GM12878 (cell line): ENCODE data around the gene EPO. TPM values are rescaled to one million over a fixed set of nuclear protein-coding genes. Genes with fewer than 3 reads are reported as not detected.

ENCODE experiments used
- ATAC-seq: fragments of 200-7000 bp; cut with Tn5 transposase; 3 replicates; pipeline ENCODE4 v1.9.1; 2020; ENCODE audit warnings: mild to moderate bottlenecking, moderate library complexity
- BruUV-seq: library from RNA; stranded (reverse); fragments of 400-500 nt; replicated peaks from 2 replicates; lab custom pipeline; 2021; lab: Mats Ljungman, UMichigan
- CTCF ChIA-PET: fragments of 300-600 bp; sonication (Branson Sonifier 250); formaldehyde crosslinking; extraction: SDS; loops from one replicate; lab custom pipeline; 2021; ENCODE audit warnings: inconsistent platforms; lab: Yijun Ruan, JAX
- POLR2A ChIA-PET: fragments of 350-600 bp; formaldehyde crosslinking; extraction: SDS; loops from one replicate; lab custom pipeline; 2021; ENCODE audit warnings: inconsistent platforms; lab: Charles Lee
- RAD21 ChIA-PET: fragments of 300-600 bp; sonication (Branson Sonifier 250); formaldehyde crosslinking; loops from one replicate; lab custom pipeline; 2023; ENCODE audit warnings: antibody characterized with exemption; ENCODE audit not compliant: unreplicated experiment; lab: Charles Lee
- SMC1A ChIA-PET: fragments of 300-600 bp; sonication (Branson Sonifier 250); formaldehyde crosslinking; loops from one replicate; lab custom pipeline; 2023; ENCODE audit not compliant: unreplicated experiment, uncharacterized antibody; lab: Charles Lee
- DNase-seq: peaks from one replicate; pipeline ENCODE4 v3.0.0-alpha.2; 2011; ENCODE audit warnings: low read depth, low spot score
- FAIRE-seq: peaks from 3 replicates; lab custom pipeline; 2011; peaks lifted over from hg19 to GRCh38; lab: Jason Lieb, UNC
- H2AFZ ChIP-seq: 2 replicates; pipeline ENCODE4 v1.6.0; 2011; ENCODE audit warnings: low read depth, low read length, control low read depth; ENCODE audit not compliant: control insufficient read depth
- H3K27ac ChIP-seq: 2 replicates; pipeline ENCODE4 v1.5.1; 2011; ENCODE audit warnings: control low read depth; ENCODE audit not compliant: control insufficient read depth, insufficient read depth
- H3K27me3 ChIP-seq, 2 experiments: replicated peaks in 1 of 2; 2 replicates each; pipeline versions ENCODE4 v1.6.0 to v1.6.1; 2011; ENCODE audit warnings: low read length in 1 of 2; ENCODE audit not compliant: control insufficient read depth in 2 of 2, insufficient read depth in 2 of 2
- H3K36me3 ChIP-seq, 2 experiments: 2 replicates each; pipeline ENCODE4 v1.5.1; 2011; ENCODE audit warnings: low read length in 1 of 2; ENCODE audit not compliant: control insufficient read depth in 2 of 2, insufficient read depth in 2 of 2
- H3K4me1 ChIP-seq: 2 replicates; pipeline ENCODE4 v1.6.1; 2011; ENCODE audit warnings: mild to moderate bottlenecking, low read length, moderate library complexity, mixed read lengths; ENCODE audit not compliant: control insufficient read depth, insufficient read depth
- H3K4me2 ChIP-seq: 2 replicates; pipeline ENCODE4 v1.6.0; 2011; ENCODE audit warnings: control low read depth; ENCODE audit not compliant: control insufficient read depth, insufficient read depth
- H3K4me3 ChIP-seq: fragments of 200-600 bp; sonication (generic); 2 replicates; pipeline ENCODE4 v1.5.1; 2016
- H3K79me2 ChIP-seq: 2 replicates; pipeline ENCODE4 v1.6.0; 2011; ENCODE audit warnings: low read length; ENCODE audit not compliant: control insufficient read depth, insufficient read depth
- H3K9ac ChIP-seq: 2 replicates; pipeline ENCODE4 v1.8.0; 2011; ENCODE audit warnings: low read length, control low read depth, mixed read lengths; ENCODE audit not compliant: control insufficient read depth, insufficient read depth
- H3K9me3 ChIP-seq: replicated peaks from 3 replicates; pipeline ENCODE4 v1.5.1; 2011; ENCODE audit warnings: mild to moderate bottlenecking, low read length; ENCODE audit not compliant: control insufficient read depth, insufficient read depth
- H4K20me1 ChIP-seq: 2 replicates; pipeline ENCODE4 v1.6.0; 2011; ENCODE audit not compliant: control insufficient read depth, insufficient read depth
- ASH2L ChIP-seq: fragments of 300-600, 200-600 bp; sonication (generic); IDR thresholded peaks from 2 replicates; pipeline ENCODE4 v1.6.1; 2017; ENCODE audit warnings: low read depth, mild to moderate bottlenecking, borderline replicate concordance
- ATF7 ChIP-seq: fragments of 450-650 bp; IDR thresholded peaks from 2 replicates; pipeline ENCODE4 v1.6.1; 2016; ENCODE audit warnings: low read depth, mild to moderate bottlenecking
- CBX3 ChIP-seq: fragments of 200-600 bp; sonication (generic); IDR thresholded peaks from 2 replicates; pipeline ENCODE4 v1.6.1; 2016; ENCODE audit warnings: low read depth, borderline replicate concordance
- CHD4 ChIP-seq: fragments of 200-600 bp; sonication (generic); IDR thresholded peaks from 2 replicates; pipeline ENCODE4 v1.6.1; 2016; ENCODE audit warnings: mild to moderate bottlenecking
- EED ChIP-seq: sonication (generic); IDR thresholded peaks from 2 replicates; pipeline ENCODE4 v1.6.1; 2016; ENCODE audit warnings: antibody characterized with exemption, low read depth
- ETV6 ChIP-seq, 2 experiments: fragments of 450-650 bp in 1 of 2; IDR thresholded peaks in 1 of 2; conservative IDR thresholded peaks in 1 of 2; 2 replicates each; pipeline ENCODE4 v1.6.1; 2014; ENCODE audit warnings: antibody characterized with exemption in 1 of 2, borderline replicate concordance in 1 of 2, low read depth in 1 of 2, mild to moderate bottlenecking in 1 of 2, moderate library complexity in 1 of 2
- KLF5 ChIP-seq: fragments of 450-650 bp; IDR thresholded peaks from 2 replicates; pipeline ENCODE4 v1.6.1; 2014; ENCODE audit warnings: mild to moderate bottlenecking; ENCODE audit not compliant: partially characterized antibody
- MEF2A ChIP-seq: IDR thresholded peaks from 2 replicates; pipeline ENCODE4 v1.6.1; 2011; ENCODE audit warnings: low read depth, mild to moderate bottlenecking, low read length, moderate library complexity; ENCODE audit not compliant: insufficient read depth
- SIX5 ChIP-seq: IDR thresholded peaks from 2 replicates; pipeline ENCODE4 v1.6.1; 2011; ENCODE audit warnings: mild to moderate bottlenecking, low read depth, low read length, moderate library complexity; ENCODE audit not compliant: severe bottlenecking
- STAT1 ChIP-seq: fragments of 450-650 bp; conservative IDR thresholded peaks from 2 replicates; pipeline ENCODE4 v1.6.1; 2014; ENCODE audit warnings: antibody characterized with exemption, mild to moderate bottlenecking
- TARDBP ChIP-seq: IDR thresholded peaks from 2 replicates; pipeline ENCODE4 v1.6.1; 2016; ENCODE audit warnings: borderline replicate concordance
- WRNIP1 ChIP-seq: IDR thresholded peaks from 2 replicates; pipeline ENCODE4 v1.6.1; 2011; ENCODE audit warnings: low read depth, low read length, improper control_type of control experiment, borderline replicate concordance
- YBX1 ChIP-seq: fragments of 450-650 bp; IDR thresholded peaks from 2 replicates; pipeline ENCODE4 v1.6.1; 2016; ENCODE audit warnings: antibody characterized with exemption
- ZNF217 ChIP-seq: fragments of 450-650 bp; IDR thresholded peaks from 2 replicates; pipeline ENCODE4 v1.6.1; 2017; ENCODE audit warnings: antibody characterized with exemption, mild to moderate bottlenecking
- WGBS: methylation state at CpG from one replicate; pipeline ENCODE4 v1.1.6; 2016; ENCODE audit warnings: low lambda C conversion rate; ENCODE audit not compliant: insufficient replicate concordance, insufficient coverage; ENCODE audit errors: missing lambda C conversion rate; 5-methylcytosine and 5-hydroxymethylcytosine counted together
- in situ Hi-C: fragments of 300-500 bp; cut with MboI; formaldehyde crosslinking; loops from 9 replicates; pipeline ENCODE4 v1.14.3; 2018; ENCODE audit warnings: mixed read lengths
- intact Hi-C: fragments of 100-400 bp; cut with micrococcal nuclease; formaldehyde crosslinking; loops from one replicate; pipeline ENCODE4 v1.14.2; 2022; ENCODE audit not compliant: unreplicated experiment
- polyA plus RNA-seq, 11 experiments: library from polyadenylated mRNA; depleted of rRNA in 4 of 11; unstranded in 6 of 11; stranded (reverse) in 5 of 11; fragments of >200 nt; fragmentation: Nextera tagmentation in 4 of 11; fragmentation: Illumina TruSeq in 1 of 11; extraction: Ambion mirVana in 4 of 11; extraction: Trizol in 1 of 11; gene quantifications; 1 replicate in 1 of 11; 2 replicates in 10 of 11; pipeline versions ENCODE4 v1.2.1 to v1.2.3, GENCODE V29; 2011 to 2016; ENCODE audit warnings: inconsistent platforms in 2 of 11, missing spikeins in 2 of 11, low read depth in 1 of 11
- total RNA-seq, 4 experiments: library from RNA; depleted of rRNA in 3 of 4; stranded (reverse); fragments of >200 nt in 3 of 4; fragmentation: Illumina TruSeq in 1 of 4; extraction: Trizol in 1 of 4; gene quantifications; 2 replicates each; pipeline versions ENCODE4 v1.2.1 to v1.2.3, GENCODE V29; 2013 to 2021
- TF ChIP-seq, protein P1 (sequence below), 3 experiments: IDR thresholded peaks in 2 of 3; conservative IDR thresholded peaks in 1 of 3; 2 replicates each; pipeline ENCODE4 v1.5.1; 2011; ENCODE audit warnings: low read depth in 3 of 3, low read length in 3 of 3, mild to moderate bottlenecking in 3 of 3, control low read depth in 2 of 3, moderate library complexity in 2 of 3, inconsistent platforms in 1 of 3, mixed read lengths in 1 of 3; ENCODE audit not compliant: control insufficient read depth in 2 of 3, insufficient read depth in 1 of 3; ENCODE audit errors: extremely low read depth in 1 of 3
- TF ChIP-seq, protein P2 (sequence below): fragments of 450-650 bp; formaldehyde crosslinking; IDR thresholded peaks from 2 replicates; pipeline ENCODE4 v1.4.0; 2020; ENCODE audit warnings: mild to moderate bottlenecking, moderate library complexity

Gene EPO
- total and polyA plus RNA-seq, 10 of the 15 experiments (the other 5 are each of a cell fraction or from before 2014, with no cell fraction given): 0.06 to 0.19 TPM; not detected in 8

DNA sequence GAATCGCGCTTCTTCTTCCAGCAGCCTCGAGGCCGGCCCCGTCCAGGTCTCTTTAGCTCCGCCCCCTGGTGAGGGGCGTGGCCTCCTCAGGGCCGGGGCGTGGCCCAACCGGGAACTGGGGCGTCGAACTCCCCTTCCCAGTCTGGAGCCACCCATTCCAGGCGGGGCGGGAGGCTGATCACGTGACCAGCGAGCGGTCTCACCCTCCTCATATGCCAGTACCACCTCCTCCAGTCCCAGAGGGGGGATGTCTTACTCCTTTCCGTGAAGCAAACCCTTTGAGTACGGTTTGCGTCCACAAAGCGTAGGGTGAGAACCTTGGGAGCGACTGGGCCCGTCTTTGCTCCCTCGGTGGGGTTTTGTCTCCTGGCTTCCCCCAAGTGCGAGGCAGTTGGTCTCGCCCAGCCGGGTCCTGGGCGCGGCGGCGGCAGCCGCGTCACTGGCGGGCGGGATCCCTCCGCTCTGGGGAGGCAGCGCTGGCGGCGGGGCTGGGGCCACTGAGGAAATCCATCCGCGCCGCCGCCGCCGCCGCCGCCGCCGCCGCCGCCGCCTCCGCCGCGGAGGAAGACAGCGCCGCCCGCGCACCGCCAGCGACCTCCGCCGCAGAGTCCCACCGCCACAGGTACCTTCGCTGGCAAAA, 46.8 kb upstream of the EPO start, which contains the start of gene GNB2:
TSS of gene GNB2 (plus strand) at position 439 of the 640 bp plus-strand sequence. CDS start 2,526 bp downstream, outside the sequence.
- ChIA-PET CTCF (interaction anchor here (0.9 to 1.3 kb wide), 5 partner anchors 16 to 39 kb away, joined by 3 to 6 read pairs (median 4); partner anchors contain the start of gene POP7), POLR2A (interaction anchor here (0.7 to 1.3 kb wide), 4 partner anchors 61 to 118 kb away, joined by 3 to 6 read pairs (median 4); partner anchors contain the start of genes FBXO24 and MOSPD3), SMC1A (interaction anchor here (0.6 to 1.0 kb wide), 4 partner anchors 9 to 244 kb away, joined by 3 read pairs; partner anchors contain the start of gene MOSPD3), RAD21 (interaction anchor here (0.7 to 1.0 kb wide), 2 partner anchors 32 to 60 kb away, joined by 3 to 7 read pairs; partner anchors contain the start of gene POP7)
- H3K27ac ChIP-seq: peak within 1 kb of the TSS; percentile 92
- H3K9ac ChIP-seq: peak within 1 kb of the TSS; percentile 94
- peak within 1 kb of the TSS; percentile 72 for H3K4me2 ChIP-seq
- FAIRE-seq (peak; percentile 99), ATAC-seq (peak; percentile 72), DNase-seq (peak; percentile 95)
- H3K9me3 ChIP-seq: no peaks in the 10 kb centered on the region
- intact Hi-C loops (loop anchor here (2.0 kb wide), 1 partner anchor 61 kb away; the partner anchor contains the start of gene MOSPD3), in situ Hi-C loops (no loop called here)
- WGBS: 1% methylated on average over 35 of the region's 65 CpGs
- no peaks in the 10 kb centered on the region; the same call in 1 of the 2 replicates for H3K4me1 ChIP-seq
- peak within 1 kb of the TSS; percentile 98 for H3K4me3 ChIP-seq
- H4K20me1 ChIP-seq: 0 out of 2 replicates have a peak, but pooled peaks cover 3% of the 10 kb centered on the region
- H3K79me2 ChIP-seq: peaks cover 24% of the 10 kb centered on the region
- BruUV-seq: no TSS peak
- H3K27me3 ChIP-seq: no peaks in the 10 kb centered on the region
- peaks cover 4 to 17% of the 10 kb centered on the region in 2 experiments; a peak in 2 of 4 replicates for H3K36me3 ChIP-seq
- peak within 1 kb of the TSS; percentile 98 for H2AFZ ChIP-seq
- TF ChIP-seq ATF7: peak; percentile 100
- 0 out of 2 replicates have a peak, but pooled peaks have one; percentile 57 for TF ChIP-seq MEF2A
- TF ChIP-seq, protein P1, sequence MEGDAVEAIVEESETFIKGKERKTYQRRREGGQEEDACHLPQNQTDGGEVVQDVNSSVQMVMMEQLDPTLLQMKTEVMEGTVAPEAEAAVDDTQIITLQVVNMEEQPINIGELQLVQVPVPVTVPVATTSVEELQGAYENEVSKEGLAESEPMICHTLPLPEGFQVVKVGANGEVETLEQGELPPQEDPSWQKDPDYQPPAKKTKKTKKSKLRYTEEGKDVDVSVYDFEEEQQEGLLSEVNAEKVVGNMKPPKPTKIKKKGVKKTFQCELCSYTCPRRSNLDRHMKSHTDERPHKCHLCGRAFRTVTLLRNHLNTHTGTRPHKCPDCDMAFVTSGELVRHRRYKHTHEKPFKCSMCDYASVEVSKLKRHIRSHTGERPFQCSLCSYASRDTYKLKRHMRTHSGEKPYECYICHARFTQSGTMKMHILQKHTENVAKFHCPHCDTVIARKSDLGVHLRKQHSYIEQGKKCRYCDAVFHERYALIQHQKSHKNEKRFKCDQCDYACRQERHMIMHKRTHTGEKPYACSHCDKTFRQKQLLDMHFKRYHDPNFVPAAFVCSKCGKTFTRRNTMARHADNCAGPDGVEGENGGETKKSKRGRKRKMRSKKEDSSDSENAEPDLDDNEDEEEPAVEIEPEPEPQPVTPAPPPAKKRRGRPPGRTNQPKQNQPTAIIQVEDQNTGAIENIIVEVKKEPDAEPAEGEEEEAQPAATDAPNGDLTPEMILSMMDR (IDR thresholded peaks at IDR 0.05 in 2 of 3, conservative IDR thresholded peaks at IDR 0.05 in 1 of 3; ENCODE audit: control insufficient read depth in 2 of 3, extremely low read depth in 1 of 3, insufficient read depth in 1 of 3, low read depth in 3 of 3, low read length in 3 of 3): no peak
- peak; percentile 72 for TF ChIP-seq TARDBP
- TF ChIP-seq WRNIP1: 0 out of 2 replicates have a peak, but pooled peaks have one; percentile 86
- TF ChIP-seq, protein P2, sequence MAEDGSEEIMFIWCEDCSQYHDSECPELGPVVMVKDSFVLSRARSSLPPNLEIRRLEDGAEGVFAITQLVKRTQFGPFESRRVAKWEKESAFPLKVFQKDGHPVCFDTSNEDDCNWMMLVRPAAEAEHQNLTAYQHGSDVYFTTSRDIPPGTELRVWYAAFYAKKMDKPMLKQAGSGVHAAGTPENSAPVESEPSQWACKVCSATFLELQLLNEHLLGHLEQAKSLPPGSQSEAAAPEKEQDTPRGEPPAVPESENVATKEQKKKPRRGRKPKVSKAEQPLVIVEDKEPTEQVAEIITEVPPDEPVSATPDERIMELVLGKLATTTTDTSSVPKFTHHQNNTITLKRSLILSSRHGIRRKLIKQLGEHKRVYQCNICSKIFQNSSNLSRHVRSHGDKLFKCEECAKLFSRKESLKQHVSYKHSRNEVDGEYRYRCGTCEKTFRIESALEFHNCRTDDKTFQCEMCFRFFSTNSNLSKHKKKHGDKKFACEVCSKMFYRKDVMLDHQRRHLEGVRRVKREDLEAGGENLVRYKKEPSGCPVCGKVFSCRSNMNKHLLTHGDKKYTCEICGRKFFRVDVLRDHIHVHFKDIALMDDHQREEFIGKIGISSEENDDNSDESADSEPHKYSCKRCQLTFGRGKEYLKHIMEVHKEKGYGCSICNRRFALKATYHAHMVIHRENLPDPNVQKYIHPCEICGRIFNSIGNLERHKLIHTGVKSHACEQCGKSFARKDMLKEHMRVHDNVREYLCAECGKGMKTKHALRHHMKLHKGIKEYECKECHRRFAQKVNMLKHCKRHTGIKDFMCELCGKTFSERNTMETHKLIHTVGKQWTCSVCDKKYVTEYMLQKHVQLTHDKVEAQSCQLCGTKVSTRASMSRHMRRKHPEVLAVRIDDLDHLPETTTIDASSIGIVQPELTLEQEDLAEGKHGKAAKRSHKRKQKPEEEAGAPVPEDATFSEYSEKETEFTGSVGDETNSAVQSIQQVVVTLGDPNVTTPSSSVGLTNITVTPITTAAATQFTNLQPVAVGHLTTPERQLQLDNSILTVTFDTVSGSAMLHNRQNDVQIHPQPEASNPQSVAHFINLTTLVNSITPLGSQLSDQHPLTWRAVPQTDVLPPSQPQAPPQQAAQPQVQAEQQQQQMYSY (CRISPR knock-in tag): peak; percentile 94
- TF ChIP-seq ZNF217: peak; percentile 89
- no peak for TF ChIP-seq CHD4
- TF ChIP-seq YBX1: no peak
- no peak for TF ChIP-seq ASH2L
- TF ChIP-seq EED: peak; percentile 89
- TF ChIP-seq KLF5: peak; percentile 99
- peak; percentile 77 for TF ChIP-seq STAT1
- peak in 1 of 2 experiments; percentile 72; a peak in 1 of 4 replicates for TF ChIP-seq ETV6 (conservative IDR thresholded peaks at IDR 0.05 in 1 of 2, IDR thresholded peaks at IDR 0.05 in 1 of 2; ENCODE audit: borderline replicate concordance in 1 of 2, low read depth in 1 of 2)
- peak; percentile 59 for TF ChIP-seq SIX5
- no peak for TF ChIP-seq CBX3
